Skeletal muscle tissue (tissue), 4 donors: Measurements from ENCODE around the gene LUC7L. TPM values are rescaled to one million over a fixed set of nuclear protein-coding genes. Genes with fewer than 3 reads are reported as not detected.

Experiments used
- H3K27ac ChIP-seq: one replicate; pipeline ENCODE4 v1.7.0; 2013; ENCODE audit warnings: mild to moderate bottlenecking, low read depth, low read length, inconsistent platforms
- H3K27me3 ChIP-seq, 3 donors: one replicate each; pipeline ENCODE4 v1.7.0; 2013; ENCODE audit warnings: low read length in 3 of 3; ENCODE audit not compliant: control insufficient read depth in 3 of 3, insufficient read depth in 3 of 3
- H3K36me3 ChIP-seq, 3 donors: one replicate each; pipeline ENCODE4 v1.7.0; 2013; ENCODE audit warnings: low read length in 3 of 3; ENCODE audit not compliant: control insufficient read depth in 3 of 3, insufficient read depth in 3 of 3
- H3K4me1 ChIP-seq, 3 donors: one replicate each; pipeline ENCODE4 v1.7.0; 2013; ENCODE audit warnings: low read length in 3 of 3, mild to moderate bottlenecking in 3 of 3; ENCODE audit not compliant: control insufficient read depth in 3 of 3, insufficient read depth in 3 of 3
- H3K4me3 ChIP-seq, 3 donors: one replicate each; pipeline ENCODE4 v1.7.0; 2013; ENCODE audit warnings: low read length in 3 of 3
- H3K9ac ChIP-seq, 3 donors: one replicate each; pipeline ENCODE4 v1.7.0; 2013; ENCODE audit warnings: low read length in 3 of 3, mild to moderate bottlenecking in 3 of 3, moderate library complexity in 2 of 3, low read depth in 1 of 3
- H3K9me3 ChIP-seq, 3 donors: one replicate each; pipeline ENCODE4 v1.7.0; 2013; ENCODE audit warnings: low read length in 3 of 3; ENCODE audit not compliant: control insufficient read depth in 3 of 3
- total RNA-seq: library from RNA; depleted of rRNA; stranded (reverse); fragments of >200 nt; gene quantifications from one replicate; pipeline ENCODE4 v1.2.3, GENCODE V29; 2014
- donor health status: Osteomylitis.

Gene LUC7L
- total RNA-seq, 1 donor from 2014 or later: 38.1 TPM

- H3K9me3 ChIP-seq: no peaks in the 10 kb centered on the region
- peaks cover 21 to 29% (median 24%) of the 10 kb centered on the region in 3 donors for H3K27me3 ChIP-seq
- peaks cover 4 to 8% (median 7%) of the 10 kb centered on the region in 3 donors for H3K36me3 ChIP-seq
- no peak overlapping the region for H3K27ac ChIP-seq
- H3K4me3 ChIP-seq: no peak overlapping the region
- peaks cover 8 to 11% (median 10%) of the 10 kb centered on the region in 3 donors for H3K4me1 ChIP-seq
- H3K9ac ChIP-seq: no peak overlapping the region
Observed at GRCh38 chr16:183005-183404, 46.2 kb downstream of the LUC7L start.

DNA sequence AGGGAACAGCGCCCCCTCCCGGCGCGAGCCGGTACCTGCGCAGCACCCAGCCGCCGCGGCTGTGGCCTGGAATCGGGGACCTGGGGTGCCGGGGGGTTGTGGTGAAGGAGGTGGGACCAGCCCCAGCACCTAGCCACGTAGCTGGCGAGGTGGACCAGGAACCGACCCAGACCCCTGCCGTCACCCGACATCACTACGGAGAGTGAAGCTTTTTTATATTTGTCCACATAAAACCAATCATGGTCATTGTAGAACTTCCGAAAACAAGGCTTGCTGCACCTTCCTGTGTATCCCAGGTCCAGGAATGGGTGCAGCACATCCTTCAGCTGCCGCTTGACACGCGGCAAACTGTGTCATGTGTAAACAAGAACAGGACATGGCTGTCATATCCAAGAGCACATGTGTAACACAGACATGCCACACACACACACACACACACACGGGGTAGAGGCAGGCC, 47.7 kb downstream of the LUC7L start:
- H3K4me1 ChIP-seq: peaks cover 8 to 11% (median 10%) of the 10 kb centered on the region in 3 donors
- peak overlapping the region in 1 of 3 donors; percentile 33 for H3K9ac ChIP-seq
- H3K27me3 ChIP-seq: peaks cover 32 to 37% (median 35%) of the 10 kb centered on the region in 3 donors
- H3K4me3 ChIP-seq: no peak overlapping the region
- H3K9me3 ChIP-seq: no peaks in the 10 kb centered on the region
- no peaks in the 10 kb centered on the region for H3K36me3 ChIP-seq
- H3K27ac ChIP-seq: no peak overlapping the region

DNA sequence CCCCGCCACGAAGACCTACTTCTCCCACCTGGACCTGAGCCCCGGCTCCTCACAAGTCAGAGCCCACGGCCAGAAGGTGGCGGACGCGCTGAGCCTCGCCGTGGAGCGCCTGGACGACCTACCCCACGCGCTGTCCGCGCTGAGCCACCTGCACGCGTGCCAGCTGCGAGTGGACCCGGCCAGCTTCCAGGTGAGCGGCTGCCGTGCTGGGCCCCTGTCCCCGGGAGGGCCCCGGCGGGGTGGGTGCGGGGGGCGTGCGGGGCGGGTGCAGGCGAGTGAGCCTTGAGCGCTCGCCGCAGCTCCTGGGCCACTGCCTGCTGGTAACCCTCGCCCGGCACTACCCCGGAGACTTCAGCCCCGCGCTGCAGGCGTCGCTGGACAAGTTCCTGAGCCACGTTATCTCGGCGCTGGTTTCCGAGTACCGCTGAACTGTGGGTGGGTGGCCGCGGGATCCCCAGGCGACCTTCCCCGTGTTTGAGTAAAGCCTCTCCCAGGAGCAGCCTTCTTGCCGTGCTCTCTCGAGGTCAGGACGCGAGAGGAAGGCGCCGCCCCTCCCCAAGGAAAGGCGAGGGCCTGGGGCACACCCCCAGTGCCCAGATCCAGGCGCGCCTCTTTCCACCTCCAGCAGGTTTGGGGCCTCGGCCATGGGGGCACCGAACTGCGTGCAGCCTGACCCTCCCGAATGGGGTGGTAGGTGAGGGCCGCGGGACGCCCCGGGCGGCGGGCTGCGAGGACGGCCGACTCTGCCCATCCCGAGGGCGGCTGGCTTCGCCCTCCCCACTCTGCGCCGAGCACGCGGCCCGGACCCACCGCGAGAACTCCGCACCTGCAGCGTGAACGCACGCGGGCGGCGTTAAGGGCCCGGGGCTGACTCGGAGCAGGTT, 48.3 kb downstream of the LUC7L start:
- H3K4me1 ChIP-seq: peaks cover 8 to 11% (median 10%) of the 10 kb centered on the region in 3 donors
- H3K9me3 ChIP-seq: no peaks in the 10 kb centered on the region
- H3K4me3 ChIP-seq: peak overlapping the region in 2 of 3 donors; percentile 32 to 52
- H3K27me3 ChIP-seq: peaks cover 32 to 37% (median 35%) of the 10 kb centered on the region in 3 donors
- no peaks in the 10 kb centered on the region for H3K36me3 ChIP-seq
- H3K9ac ChIP-seq: peak overlapping the region in 1 of 3 donors; percentile 45
- H3K27ac ChIP-seq: no peak overlapping the region

- peak within 1 kb of the TSS in 1 of 3 donors; percentile 45 for H3K9ac ChIP-seq
- peak within 1 kb of the TSS in 2 of 3 donors; percentile 32 to 52 for H3K4me3 ChIP-seq
- H3K36me3 ChIP-seq: no peaks in the 10 kb centered on the region
- no peaks in the 10 kb centered on the region for H3K9me3 ChIP-seq
- H3K4me1 ChIP-seq: peaks cover 8 to 11% (median 10%) of the 10 kb centered on the region in 3 donors
- peaks cover 38 to 41% (median 40%) of the 10 kb centered on the region in 3 donors for H3K27me3 ChIP-seq
- no peak within 1 kb of the TSS for H3K27ac ChIP-seq
Observed at GRCh38 chr16:180101-180675, 49.1 kb downstream of the LUC7L start, which contains the start of gene HBQ1. Gene HBQ1, plus strand, starts transcription at chr16:180459. Its CDS starts 28 bp downstream, at chr16:180487.

DNA sequence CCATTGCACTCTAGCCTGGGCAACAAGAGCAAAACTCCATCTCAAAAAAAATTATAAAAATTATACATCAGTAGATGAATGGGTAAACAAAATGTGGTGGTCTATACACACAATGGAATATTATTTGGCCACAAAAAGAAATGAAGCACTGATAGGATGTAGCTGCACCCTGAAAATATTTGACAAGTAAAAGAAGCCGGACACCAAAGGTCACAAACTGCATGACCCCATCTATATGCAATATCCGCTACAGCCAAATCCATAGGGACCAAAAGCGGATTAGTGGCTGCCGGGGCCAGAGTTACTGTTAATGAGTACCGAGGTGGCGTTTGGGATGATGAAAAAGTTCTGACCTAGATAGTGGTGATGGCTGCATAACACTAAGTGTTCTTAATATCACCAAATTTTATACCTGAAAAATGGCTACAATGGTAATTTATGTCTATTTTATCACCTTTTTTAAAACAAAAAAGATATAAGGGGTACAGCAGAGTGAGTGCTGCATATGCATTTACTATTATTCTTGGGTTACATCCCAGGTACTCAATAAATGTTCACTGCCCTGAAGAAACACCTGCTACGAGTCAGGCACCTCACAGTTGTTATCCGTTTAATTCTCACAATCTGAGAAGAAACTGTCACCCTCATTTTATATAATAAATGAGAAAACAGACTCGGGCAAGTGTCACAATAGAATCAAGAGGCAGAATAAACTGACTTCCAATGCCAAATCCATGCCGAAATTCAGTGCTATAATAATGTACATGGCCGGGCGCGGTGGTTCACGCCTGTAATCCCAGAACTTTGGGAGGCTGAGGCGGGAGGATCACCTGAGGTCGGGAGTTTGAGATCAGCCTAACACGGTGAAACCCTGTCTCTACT, 49.8 kb downstream of the LUC7L start:
- Histone ChIP-seq H3K9me3 (no peaks in the 10 kb centered on the region), H3K9ac (no peak overlapping the region), H3K27ac (no peak overlapping the region), H3K4me1 (peaks cover 8 to 11% (median 10%) of the 10 kb centered on the region in 3 donors), H3K27me3 (peaks cover 43 to 48% (median 44%) of the 10 kb centered on the region in 3 donors), H3K36me3 (no peaks in the 10 kb centered on the region), H3K4me3 (no peak overlapping the region)

DNA sequence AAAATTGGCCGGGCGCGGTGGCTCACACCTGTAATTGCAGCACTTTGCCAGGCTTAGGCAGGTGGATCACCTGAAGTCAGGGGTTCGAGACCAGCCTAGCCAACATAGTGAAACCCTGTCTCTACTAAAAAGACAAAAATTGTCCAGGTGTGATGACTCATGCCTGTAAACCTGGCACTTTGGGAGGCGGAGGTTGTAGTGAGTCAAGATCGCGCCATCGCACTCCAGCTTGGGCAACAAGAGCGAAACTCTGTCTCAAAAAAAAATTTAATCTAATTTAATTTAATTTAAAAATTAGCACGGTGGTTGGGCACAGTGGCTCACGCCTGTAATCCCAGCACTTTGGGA, 50.6 kb downstream of the LUC7L start:
- no peak overlapping the region for H3K9ac ChIP-seq
- no peaks in the 10 kb centered on the region for H3K9me3 ChIP-seq
- H3K27ac ChIP-seq: no peak overlapping the region
- H3K4me3 ChIP-seq: no peak overlapping the region
- peaks cover 8 to 11% (median 10%) of the 10 kb centered on the region in 3 donors for H3K4me1 ChIP-seq
- H3K27me3 ChIP-seq: peaks cover 43 to 49% (median 48%) of the 10 kb centered on the region in 3 donors
- H3K36me3 ChIP-seq: no peaks in the 10 kb centered on the region

DNA sequence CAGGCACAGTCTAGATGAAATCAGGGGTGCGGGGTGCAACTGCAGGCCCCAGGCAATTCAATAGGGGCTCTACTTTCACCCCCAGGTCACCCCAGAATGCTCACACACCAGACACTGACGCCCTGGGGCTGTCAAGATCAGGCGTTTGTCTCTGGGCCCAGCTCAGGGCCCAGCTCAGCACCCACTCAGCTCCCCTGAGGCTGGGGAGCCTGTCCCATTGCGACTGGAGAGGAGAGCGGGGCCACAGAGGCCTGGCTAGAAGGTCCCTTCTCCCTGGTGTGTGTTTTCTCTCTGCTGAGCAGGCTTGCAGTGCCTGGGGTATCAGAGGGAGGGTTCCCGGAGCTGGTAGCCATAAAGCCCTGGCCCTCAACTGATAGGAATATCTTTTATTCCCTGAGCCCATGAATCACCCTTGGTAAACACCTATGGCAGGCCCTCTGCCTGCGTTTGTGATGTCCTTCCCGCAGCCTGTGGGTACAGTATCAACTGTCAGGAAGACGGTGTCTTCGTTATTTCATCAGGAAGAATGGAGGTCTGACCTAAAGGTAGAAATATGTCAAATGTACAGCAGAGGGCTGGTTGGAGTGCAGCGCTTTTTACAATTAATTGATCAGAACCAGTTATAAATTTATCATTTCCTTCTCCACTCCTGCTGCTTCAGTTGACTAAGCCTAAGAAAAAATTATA, 51.1 kb downstream of the LUC7L start:
- no peak overlapping the region for H3K4me3 ChIP-seq
- H3K9me3 ChIP-seq: no peaks in the 10 kb centered on the region
- no peak overlapping the region for H3K9ac ChIP-seq
- peaks cover 43 to 52% (median 49%) of the 10 kb centered on the region in 3 donors for H3K27me3 ChIP-seq
- peaks cover 8 to 11% (median 10%) of the 10 kb centered on the region in 3 donors for H3K4me1 ChIP-seq
- H3K27ac ChIP-seq: no peak overlapping the region
- H3K36me3 ChIP-seq: no peaks in the 10 kb centered on the region

DNA sequence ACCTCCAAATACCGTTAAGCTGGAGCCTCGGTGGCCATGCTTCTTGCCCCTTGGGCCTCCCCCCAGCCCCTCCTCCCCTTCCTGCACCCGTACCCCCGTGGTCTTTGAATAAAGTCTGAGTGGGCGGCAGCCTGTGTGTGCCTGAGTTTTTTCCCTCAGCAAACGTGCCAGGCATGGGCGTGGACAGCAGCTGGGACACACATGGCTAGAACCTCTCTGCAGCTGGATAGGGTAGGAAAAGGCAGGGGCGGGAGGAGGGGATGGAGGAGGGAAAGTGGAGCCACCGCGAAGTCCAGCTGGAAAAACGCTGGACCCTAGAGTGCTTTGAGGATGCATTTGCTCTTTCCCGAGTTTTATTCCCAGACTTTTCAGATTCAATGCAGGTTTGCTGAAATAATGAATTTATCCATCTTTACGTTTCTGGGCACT, 51.8 kb downstream of the LUC7L start:
- Histone ChIP-seq H3K36me3 (no peaks in the 10 kb centered on the region), H3K4me3 (no peak overlapping the region), H3K4me1 (peaks cover 8 to 11% (median 10%) of the 10 kb centered on the region in 3 donors), H3K9ac (no peak overlapping the region), H3K27ac (no peak overlapping the region), H3K9me3 (no peaks in the 10 kb centered on the region), H3K27me3 (peaks cover 43 to 52% (median 49%) of the 10 kb centered on the region in 3 donors)
